Measurements from ENCODE around the gene CDK4.

- TF ChIP-seq CTCF (IDR thresholded peaks at IDR 0.05) (no peak), ZFX (IDR thresholded peaks at IDR 0.05; ENCODE audit: borderline replicate concordance) (no peak)
Observed at GRCh38 chr12:57781244-57781643, 29.1 kb upstream of the CDK4 start.
